Germinal center (tissue), 1 donor: ENCODE data around the gene PAPPA2.
"Not testable (repeated sequence)": the region's sequence is repeated elsewhere in the genome, so short reads cannot be mapped to it uniquely, and the experiment has no call there.

Source experiments
- DNase-seq: peaks from one replicate; pipeline ENCODE4 v3.0.0; 2012; ENCODE audit warnings: mixed read lengths, low spot score

PAPPA2 gene

GRCh38 chr1:176462674-176463378, at the start of gene PAPPA2:
TSS of gene PAPPA2 (plus strand) at chr1:176463175. CDS start at chr1:176556323, 93,148 bp downstream.
- no peak for DNase-seq

- no peak for DNase-seq
Measured at GRCh38 chr1:176416777-176417176, 46.2 kb upstream of the PAPPA2 start.

GRCh38 chr1:176419608-176420007, 43.4 kb upstream of the PAPPA2 start:
- not testable (repeated sequence) for DNase-seq

- no peak for DNase-seq
Measured at GRCh38 chr1:176434234-176434633, 28.7 kb upstream of the PAPPA2 start.

- no peak for DNase-seq
Measured at GRCh38 chr1:176436251-176436650, 26.7 kb upstream of the PAPPA2 start.

- no peak for DNase-seq
Measured at GRCh38 chr1:176440176-176440575, 22.8 kb upstream of the PAPPA2 start.

GRCh38 chr1:176444286-176444685, 18.7 kb upstream of the PAPPA2 start:
- DNase-seq, result no peak

GRCh38 chr1:176445402-176445801, 17.6 kb upstream of the PAPPA2 start:
- no peak for DNase-seq

- DNase-seq, result no peak
Measured at GRCh38 chr1:176448340-176448739, 14.6 kb upstream of the PAPPA2 start.

GRCh38 chr1:176450526-176450925, 12.4 kb upstream of the PAPPA2 start:
- DNase-seq, result no peak

- DNase-seq, result not testable (repeated sequence)
Measured at GRCh38 chr1:176451741-176452140, 11.2 kb upstream of the PAPPA2 start.

GRCh38 chr1:176456795-176457194, 6.2 kb upstream of the PAPPA2 start:
- DNase-seq, result no peak

- no peak for DNase-seq
Measured at GRCh38 chr1:176460544-176461336, 2.2 kb upstream of the PAPPA2 start.

GRCh38 chr1:176461576-176461975, 1.4 kb upstream of the PAPPA2 start:
- no peak for DNase-seq

GRCh38 chr1:176466514-176466913, 3.5 kb downstream of the PAPPA2 start:
- DNase-seq, result no peak

GRCh38 chr1:176469450-176470010, 6.6 kb downstream of the PAPPA2 start:
- DNase-seq, result no peak

- DNase-seq, result no peak
Measured at GRCh38 chr1:176471338-176472121, 8.6 kb downstream of the PAPPA2 start.

- DNase-seq, result no peak
Measured at GRCh38 chr1:176479971-176480370, 17.0 kb downstream of the PAPPA2 start.

- DNase-seq, result no peak
Measured at GRCh38 chr1:176480750-176481149, 17.8 kb downstream of the PAPPA2 start.

GRCh38 chr1:176485083-176485482, 22.1 kb downstream of the PAPPA2 start:
- no peak for DNase-seq

- no peak for DNase-seq
Measured at GRCh38 chr1:176494436-176494835, 31.5 kb downstream of the PAPPA2 start.

GRCh38 chr1:176499671-176500070, 36.7 kb downstream of the PAPPA2 start:
- no peak for DNase-seq
